GM12878 (cell line): Measurements from ENCODE around the gene PSMB7. TPM values are rescaled to one million over a fixed set of nuclear protein-coding genes. Genes with fewer than 3 reads are reported as not detected.

ENCODE experiments used
- ATAC-seq: fragments of 200-7000 bp; cut with Tn5 transposase; 3 replicates; pipeline ENCODE4 v1.9.1; 2020; ENCODE audit warnings: mild to moderate bottlenecking, moderate library complexity
- BruUV-seq: library from RNA; stranded (reverse); fragments of 400-500 nt; replicated peaks from 2 replicates; lab custom pipeline; 2021; lab: Mats Ljungman, UMichigan
- CTCF ChIA-PET: fragments of 300-600 bp; sonication (Branson Sonifier 250); formaldehyde crosslinking; extraction: SDS; loops from one replicate; lab custom pipeline; 2021; ENCODE audit warnings: inconsistent platforms; lab: Yijun Ruan, JAX
- POLR2A ChIA-PET: fragments of 350-600 bp; formaldehyde crosslinking; extraction: SDS; loops from one replicate; lab custom pipeline; 2021; ENCODE audit warnings: inconsistent platforms; lab: Charles Lee
- RAD21 ChIA-PET: fragments of 300-600 bp; sonication (Branson Sonifier 250); formaldehyde crosslinking; loops from one replicate; lab custom pipeline; 2023; ENCODE audit warnings: antibody characterized with exemption; ENCODE audit not compliant: unreplicated experiment; lab: Charles Lee
- SMC1A ChIA-PET: fragments of 300-600 bp; sonication (Branson Sonifier 250); formaldehyde crosslinking; loops from one replicate; lab custom pipeline; 2023; ENCODE audit not compliant: unreplicated experiment, uncharacterized antibody; lab: Charles Lee
- DNase-seq: peaks from one replicate; pipeline ENCODE4 v3.0.0-alpha.2; 2011; ENCODE audit warnings: low read depth, low spot score
- FAIRE-seq: peaks from 3 replicates; lab custom pipeline; 2011; peaks lifted over from hg19 to GRCh38; lab: Jason Lieb, UNC
- H2AFZ ChIP-seq: 2 replicates; pipeline ENCODE4 v1.6.0; 2011; ENCODE audit warnings: low read depth, low read length, control low read depth; ENCODE audit not compliant: control insufficient read depth
- H3K27ac ChIP-seq: 2 replicates; pipeline ENCODE4 v1.5.1; 2011; ENCODE audit warnings: control low read depth; ENCODE audit not compliant: control insufficient read depth, insufficient read depth
- H3K27me3 ChIP-seq, 2 experiments: replicated peaks in 1 of 2; 2 replicates each; pipeline versions ENCODE4 v1.6.0 to v1.6.1; 2011; ENCODE audit warnings: low read length in 1 of 2; ENCODE audit not compliant: control insufficient read depth in 2 of 2, insufficient read depth in 2 of 2
- H3K36me3 ChIP-seq, 2 experiments: 2 replicates each; pipeline ENCODE4 v1.5.1; 2011; ENCODE audit warnings: low read length in 1 of 2; ENCODE audit not compliant: control insufficient read depth in 2 of 2, insufficient read depth in 2 of 2
- H3K4me1 ChIP-seq: 2 replicates; pipeline ENCODE4 v1.6.1; 2011; ENCODE audit warnings: mild to moderate bottlenecking, low read length, moderate library complexity, mixed read lengths; ENCODE audit not compliant: control insufficient read depth, insufficient read depth
- H3K4me2 ChIP-seq: 2 replicates; pipeline ENCODE4 v1.6.0; 2011; ENCODE audit warnings: control low read depth; ENCODE audit not compliant: control insufficient read depth, insufficient read depth
- H3K4me3 ChIP-seq: fragments of 200-600 bp; sonication (generic); 2 replicates; pipeline ENCODE4 v1.5.1; 2016
- H3K79me2 ChIP-seq: 2 replicates; pipeline ENCODE4 v1.6.0; 2011; ENCODE audit warnings: low read length; ENCODE audit not compliant: control insufficient read depth, insufficient read depth
- H3K9ac ChIP-seq: 2 replicates; pipeline ENCODE4 v1.8.0; 2011; ENCODE audit warnings: low read length, control low read depth, mixed read lengths; ENCODE audit not compliant: control insufficient read depth, insufficient read depth
- H3K9me3 ChIP-seq: replicated peaks from 3 replicates; pipeline ENCODE4 v1.5.1; 2011; ENCODE audit warnings: mild to moderate bottlenecking, low read length; ENCODE audit not compliant: control insufficient read depth, insufficient read depth
- H4K20me1 ChIP-seq: 2 replicates; pipeline ENCODE4 v1.6.0; 2011; ENCODE audit not compliant: control insufficient read depth, insufficient read depth
- NFYB ChIP-seq: IDR thresholded peaks from 2 replicates; pipeline ENCODE4 v1.6.1; 2011; ENCODE audit warnings: low read depth, mild to moderate bottlenecking, low read length, improper control_type of control experiment, moderate library complexity; ENCODE audit not compliant: insufficient read depth
- PAX8 ChIP-seq: fragments of 450-650 bp; IDR thresholded peaks from 2 replicates; pipeline ENCODE4 v1.6.1; 2017; ENCODE audit warnings: mild to moderate bottlenecking, moderate library complexity
- POLR2A ChIP-seq: IDR thresholded peaks from 2 replicates; pipeline ENCODE4 v1.6.1; 2011; ENCODE audit warnings: low read depth, mild to moderate bottlenecking, low read length
- POLR2AphosphoS5 ChIP-seq: IDR thresholded peaks from 2 replicates; pipeline ENCODE4 v1.6.1; 2011; ENCODE audit warnings: mild to moderate bottlenecking, low read length, inconsistent platforms
- SPI1 ChIP-seq: IDR thresholded peaks from 2 replicates; pipeline ENCODE4 v1.6.1; 2011; ENCODE audit warnings: low read depth, mild to moderate bottlenecking, low read length, moderate library complexity, borderline replicate concordance; ENCODE audit not compliant: insufficient read depth
- TCF3 ChIP-seq: IDR thresholded peaks from 2 replicates; pipeline ENCODE4 v1.6.1; 2012; ENCODE audit warnings: low read depth, mild to moderate bottlenecking, low read length, borderline replicate concordance; ENCODE audit not compliant: insufficient read depth
- ZZZ3 ChIP-seq: IDR thresholded peaks from 2 replicates; pipeline ENCODE4 v1.6.1; 2011; ENCODE audit warnings: low read depth; ENCODE audit not compliant: control insufficient read depth, insufficient read length
- WGBS: methylation state at CpG from one replicate; pipeline ENCODE4 v1.1.6; 2016; ENCODE audit warnings: low lambda C conversion rate; ENCODE audit not compliant: insufficient replicate concordance, insufficient coverage; ENCODE audit errors: missing lambda C conversion rate; 5-methylcytosine and 5-hydroxymethylcytosine counted together
- in situ Hi-C: fragments of 300-500 bp; cut with MboI; formaldehyde crosslinking; loops from 9 replicates; pipeline ENCODE4 v1.14.3; 2018; ENCODE audit warnings: mixed read lengths
- intact Hi-C: fragments of 100-400 bp; cut with micrococcal nuclease; formaldehyde crosslinking; loops from one replicate; pipeline ENCODE4 v1.14.2; 2022; ENCODE audit not compliant: unreplicated experiment
- polyA plus RNA-seq, 11 experiments: library from polyadenylated mRNA; depleted of rRNA in 4 of 11; unstranded in 6 of 11; stranded (reverse) in 5 of 11; fragments of >200 nt; fragmentation: Nextera tagmentation in 4 of 11; fragmentation: Illumina TruSeq in 1 of 11; extraction: Ambion mirVana in 4 of 11; extraction: Trizol in 1 of 11; gene quantifications; 1 replicate in 1 of 11; 2 replicates in 10 of 11; pipeline versions ENCODE4 v1.2.1 to v1.2.3, GENCODE V29; 2011 to 2016; ENCODE audit warnings: inconsistent platforms in 2 of 11, missing spikeins in 2 of 11, low read depth in 1 of 11
- total RNA-seq, 4 experiments: library from RNA; depleted of rRNA in 3 of 4; stranded (reverse); fragments of >200 nt in 3 of 4; fragmentation: Illumina TruSeq in 1 of 4; extraction: Trizol in 1 of 4; gene quantifications; 2 replicates each; pipeline versions ENCODE4 v1.2.1 to v1.2.3, GENCODE V29; 2013 to 2021

PSMB7 gene
- total and polyA plus RNA-seq, 10 of the 15 experiments (the other 5 are each of a cell fraction or from before 2014, with no cell fraction given), result 174 to 564 (median 268) TPM

DNA sequence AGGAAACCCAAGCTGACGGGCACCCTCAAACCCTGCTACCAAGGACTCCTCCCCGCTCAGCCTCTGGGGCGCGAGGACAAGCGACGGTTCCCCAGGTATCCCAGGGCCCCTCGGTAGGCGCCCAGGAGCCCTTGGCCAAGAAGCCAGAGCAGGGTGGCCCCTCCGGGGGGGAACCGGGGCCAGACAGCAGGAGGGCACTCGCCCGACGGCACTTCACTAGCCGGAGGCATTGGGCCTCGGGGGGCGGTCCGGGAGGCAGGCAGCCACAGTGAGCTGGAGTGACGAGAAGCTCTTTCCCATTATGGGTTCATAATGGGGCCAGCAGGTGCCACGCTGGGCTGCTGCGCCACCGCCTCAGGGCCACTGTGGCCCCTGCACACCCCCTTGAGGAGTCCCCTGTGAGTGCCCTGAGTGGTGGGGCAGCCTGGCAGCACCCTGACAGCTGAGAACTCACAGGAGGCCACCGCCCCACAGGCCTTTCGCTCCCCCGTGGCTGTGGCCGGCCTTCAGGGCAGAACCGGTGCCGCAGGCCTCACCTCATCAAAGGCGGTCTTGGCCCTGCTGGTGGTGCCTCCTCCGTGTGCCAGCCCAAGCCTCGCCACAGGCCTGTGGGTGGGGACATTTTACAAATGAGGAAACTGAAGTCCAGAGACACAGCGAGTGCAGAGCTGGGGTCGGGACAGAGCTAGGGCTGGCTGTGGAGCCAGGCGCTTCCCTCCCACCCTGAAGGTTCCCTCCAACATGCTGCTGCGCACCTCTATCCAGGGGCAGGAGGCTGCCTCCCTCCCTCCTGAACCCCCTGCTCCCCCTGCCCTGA lies 68.7 kb downstream of the PSMB7 start:
- Histone ChIP-seq H3K79me2 (no peaks in the 10 kb centered on the region), H3K36me3 (peaks cover 53 to 67% of the 10 kb centered on the region in 2 experiments), H3K9ac (no peak overlapping the region), H2AFZ (no peak overlapping the region), H3K4me2 (no peak overlapping the region), H3K27me3 (no peaks in the 10 kb centered on the region), H4K20me1 (no peaks in the 10 kb centered on the region), H3K27ac (no peak overlapping the region), H3K9me3 (no peaks in the 10 kb centered on the region), H3K4me1 (no peaks in the 10 kb centered on the region), H3K4me3 (no peak overlapping the region)
- DNase-seq (no peak), FAIRE-seq (no peak), ATAC-seq (no peak; the same call in 2 of the 3 replicates)
- ChIA-PET RAD21 (interaction anchor here (0.8 kb wide), 1 partner anchor 992 kb away, joined by 3 read pairs; no protein-coding TSS in a partner anchor), POLR2A (no interaction called here), CTCF (no interaction called here), SMC1A (interaction anchor here (1.3 kb wide), 1 partner anchor 8 kb away, joined by 3 read pairs; no protein-coding TSS in a partner anchor)
- 81% methylated on average over 31 of the region's 34 CpGs for WGBS
- no peak for TF ChIP-seq NFYB
- TF ChIP-seq PAX8, result no peak
- peak; percentile 59 for TF ChIP-seq POLR2A
- no peak for TF ChIP-seq ZZZ3
- TF ChIP-seq SPI1, result no peak
- intact Hi-C loops (no loop called here), in situ Hi-C loops (no loop called here)
- BruUV-seq, result no TSS peak

DNA sequence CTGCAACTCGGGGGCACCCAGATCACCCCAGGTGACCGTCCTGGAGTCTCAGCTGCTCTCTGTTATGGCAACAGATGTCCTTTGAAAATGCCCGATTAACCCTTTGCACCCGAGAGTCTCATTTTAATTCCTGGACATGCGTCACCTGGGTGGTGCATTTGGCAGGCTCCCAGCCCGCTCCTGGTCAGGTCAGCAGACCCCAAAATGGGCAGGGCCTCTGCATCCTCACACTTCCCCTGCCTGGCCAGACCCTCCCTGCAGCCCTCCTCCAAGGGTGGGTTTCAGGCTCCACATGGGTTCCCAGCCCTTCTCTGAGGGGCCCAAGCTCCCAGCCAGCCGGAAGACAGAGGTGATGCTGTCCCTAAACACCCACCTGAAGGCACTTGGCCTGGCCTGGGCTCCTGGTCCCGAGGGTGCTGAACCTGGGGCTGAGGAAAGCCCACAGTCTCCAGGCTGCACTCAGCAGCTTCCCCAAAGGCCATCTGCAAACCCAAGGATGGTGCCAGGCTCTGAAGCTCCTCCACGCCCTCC lies 69.4 kb downstream of the PSMB7 start:
- 84% methylated on average over 9 of the region's 9 CpGs for WGBS
- ChIA-PET CTCF (no interaction called here), SMC1A (no interaction called here), RAD21 (no interaction called here), POLR2A (no interaction called here)
- Histone ChIP-seq H3K4me2 (no peak overlapping the region), H2AFZ (no peak overlapping the region), H3K79me2 (no peaks in the 10 kb centered on the region), H3K9me3 (no peaks in the 10 kb centered on the region), H4K20me1 (no peaks in the 10 kb centered on the region), H3K36me3 (peaks cover 47 to 67% of the 10 kb centered on the region in 2 experiments; a peak in 3 of 4 replicates), H3K27ac (no peak overlapping the region), H3K4me3 (no peak overlapping the region), H3K9ac (no peak overlapping the region), H3K4me1 (no peaks in the 10 kb centered on the region), H3K27me3 (no peaks in the 10 kb centered on the region)
- in situ Hi-C loops (no loop called here), intact Hi-C loops (no loop called here)
- TF ChIP-seq TCF3 (no peak), POLR2AphosphoS5 (peak; percentile 27; the same call in 1 of the 2 replicates)
- no peak for FAIRE-seq
- no TSS peak for BruUV-seq
- ATAC-seq, result no peak
- DNase-seq, result no peak
